Measurements from ENCODE around the gene OGFOD3. TPM values are rescaled to one million over a fixed set of nuclear protein-coding genes. Genes with fewer than 3 reads are reported as not detected.

Gene OGFOD3
- total and polyA plus RNA-seq, 9 of the 15 experiments (the other 6 are each of a cell fraction or from before 2014, with no cell fraction given), result 0.69 to 44.7 (median 18.9) TPM

- TF ChIP-seq RBM15 (IDR thresholded peaks at IDR 0.05; ENCODE audit: insufficient read depth, low read length) (no peak), E2F1 (CRISPR knock-in tag; IDR thresholded peaks at IDR 0.05) (peak; percentile 88), ERF (CRISPR knock-in tag; IDR thresholded peaks at IDR 0.05) (0 out of 2 replicates have a peak, but pooled peaks have one; percentile 54), ELK1 (CRISPR knock-in tag; IDR thresholded peaks at IDR 0.05) (no peak), TCF15 (CRISPR knock-in tag; IDR thresholded peaks at IDR 0.05) (no peak), ZBTB5 (IDR thresholded peaks at IDR 0.05) (no peak), ZFP30 (CRISPR knock-in tag; IDR thresholded peaks at IDR 0.05; ENCODE audit: borderline replicate concordance) (no peak), ZNF217 (CRISPR knock-in tag; IDR thresholded peaks at IDR 0.05) (no peak), CBX1 (IDR thresholded peaks at IDR 0.05; ENCODE audit: low read depth) (0 out of 2 replicates have a peak, but pooled peaks have one; percentile 67)
- TF ChIP-seq, protein P1, sequence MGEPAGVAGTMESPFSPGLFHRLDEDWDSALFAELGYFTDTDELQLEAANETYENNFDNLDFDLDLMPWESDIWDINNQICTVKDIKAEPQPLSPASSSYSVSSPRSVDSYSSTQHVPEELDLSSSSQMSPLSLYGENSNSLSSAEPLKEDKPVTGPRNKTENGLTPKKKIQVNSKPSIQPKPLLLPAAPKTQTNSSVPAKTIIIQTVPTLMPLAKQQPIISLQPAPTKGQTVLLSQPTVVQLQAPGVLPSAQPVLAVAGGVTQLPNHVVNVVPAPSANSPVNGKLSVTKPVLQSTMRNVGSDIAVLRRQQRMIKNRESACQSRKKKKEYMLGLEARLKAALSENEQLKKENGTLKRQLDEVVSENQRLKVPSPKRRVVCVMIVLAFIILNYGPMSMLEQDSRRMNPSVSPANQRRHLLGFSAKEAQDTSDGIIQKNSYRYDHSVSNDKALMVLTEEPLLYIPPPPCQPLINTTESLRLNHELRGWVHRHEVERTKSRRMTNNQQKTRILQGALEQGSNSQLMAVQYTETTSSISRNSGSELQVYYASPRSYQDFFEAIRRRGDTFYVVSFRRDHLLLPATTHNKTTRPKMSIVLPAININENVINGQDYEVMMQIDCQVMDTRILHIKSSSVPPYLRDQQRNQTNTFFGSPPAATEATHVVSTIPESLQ (CRISPR knock-in tag; IDR thresholded peaks at IDR 0.05), result no peak
- TF ChIP-seq, protein P2, sequence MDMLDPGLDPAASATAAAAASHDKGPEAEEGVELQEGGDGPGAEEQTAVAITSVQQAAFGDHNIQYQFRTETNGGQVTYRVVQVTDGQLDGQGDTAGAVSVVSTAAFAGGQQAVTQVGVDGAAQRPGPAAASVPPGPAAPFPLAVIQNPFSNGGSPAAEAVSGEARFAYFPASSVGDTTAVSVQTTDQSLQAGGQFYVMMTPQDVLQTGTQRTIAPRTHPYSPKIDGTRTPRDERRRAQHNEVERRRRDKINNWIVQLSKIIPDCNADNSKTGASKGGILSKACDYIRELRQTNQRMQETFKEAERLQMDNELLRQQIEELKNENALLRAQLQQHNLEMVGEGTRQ (CRISPR knock-in tag; IDR thresholded peaks at IDR 0.05), result no peak
- TF ChIP-seq, protein P3, sequence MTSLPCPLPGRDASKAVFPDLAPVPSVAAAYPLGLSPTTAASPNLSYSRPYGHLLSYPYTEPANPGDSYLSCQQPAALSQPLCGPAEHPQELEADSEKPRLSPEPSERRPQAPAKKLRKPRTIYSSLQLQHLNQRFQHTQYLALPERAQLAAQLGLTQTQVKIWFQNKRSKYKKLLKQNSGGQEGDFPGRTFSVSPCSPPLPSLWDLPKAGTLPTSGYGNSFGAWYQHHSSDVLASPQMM (CRISPR knock-in tag; IDR thresholded peaks at IDR 0.05), result no peak
Measured at GRCh38 chr17:82450357-82451106, 32.1 kb upstream of the OGFOD3 start, which contains the start of gene CYBC1 (continued).
